Measurements from ENCODE around the gene PHTF2.

The PHTF2 gene

DNA sequence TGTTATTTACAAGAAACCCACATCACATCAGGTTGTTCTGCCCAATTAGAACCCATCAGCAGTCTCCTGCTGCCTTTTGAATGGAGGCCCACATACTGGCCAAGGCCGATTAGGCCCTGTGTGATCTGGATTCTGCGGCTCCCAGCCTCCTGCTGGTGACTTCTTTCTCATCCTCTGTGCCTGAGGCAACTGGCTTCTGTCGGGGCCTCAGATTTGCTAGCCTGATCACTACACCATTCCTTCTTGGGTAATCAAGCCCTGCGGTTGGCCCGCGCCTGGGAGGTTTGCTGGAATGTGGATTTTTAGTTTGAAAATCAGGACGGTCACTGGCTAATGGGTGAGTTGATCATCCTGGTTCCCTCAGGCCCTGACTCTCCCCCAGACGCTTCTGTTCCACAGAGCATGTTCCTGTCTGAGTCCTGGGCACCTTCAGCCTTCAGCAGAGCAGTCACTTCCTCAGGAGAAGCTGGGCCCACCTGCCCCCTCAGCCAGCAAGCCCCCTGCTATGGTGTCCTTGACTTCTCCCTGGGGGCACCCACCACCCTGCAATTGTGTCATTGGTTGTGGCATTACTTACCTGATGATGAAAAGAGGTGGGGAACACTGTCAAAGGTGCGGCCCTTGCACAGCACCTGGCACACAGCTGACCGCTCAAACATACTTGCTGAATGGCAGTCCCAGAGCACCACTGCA lies 207.6 kb downstream of the PHTF2 start:
- Histone ChIP-seq H3K27me3 (ENCODE audit: insufficient read depth, poor library complexity, severe bottlenecking) (no peaks in the 10 kb centered on the region), H3K4me3 (replicated peaks; ENCODE audit: insufficient read depth, low read length) (no peak overlapping the region), H3K27ac (replicated peaks) (no peak overlapping the region)
- DNase-seq (ENCODE audit: low read depth in 1 of 2, low spot score in 1 of 2): no peak
- TF ChIP-seq, protein P1, sequence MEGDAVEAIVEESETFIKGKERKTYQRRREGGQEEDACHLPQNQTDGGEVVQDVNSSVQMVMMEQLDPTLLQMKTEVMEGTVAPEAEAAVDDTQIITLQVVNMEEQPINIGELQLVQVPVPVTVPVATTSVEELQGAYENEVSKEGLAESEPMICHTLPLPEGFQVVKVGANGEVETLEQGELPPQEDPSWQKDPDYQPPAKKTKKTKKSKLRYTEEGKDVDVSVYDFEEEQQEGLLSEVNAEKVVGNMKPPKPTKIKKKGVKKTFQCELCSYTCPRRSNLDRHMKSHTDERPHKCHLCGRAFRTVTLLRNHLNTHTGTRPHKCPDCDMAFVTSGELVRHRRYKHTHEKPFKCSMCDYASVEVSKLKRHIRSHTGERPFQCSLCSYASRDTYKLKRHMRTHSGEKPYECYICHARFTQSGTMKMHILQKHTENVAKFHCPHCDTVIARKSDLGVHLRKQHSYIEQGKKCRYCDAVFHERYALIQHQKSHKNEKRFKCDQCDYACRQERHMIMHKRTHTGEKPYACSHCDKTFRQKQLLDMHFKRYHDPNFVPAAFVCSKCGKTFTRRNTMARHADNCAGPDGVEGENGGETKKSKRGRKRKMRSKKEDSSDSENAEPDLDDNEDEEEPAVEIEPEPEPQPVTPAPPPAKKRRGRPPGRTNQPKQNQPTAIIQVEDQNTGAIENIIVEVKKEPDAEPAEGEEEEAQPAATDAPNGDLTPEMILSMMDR (IDR thresholded peaks at IDR 0.05; ENCODE audit: insufficient read depth, low read length): no peak
- TF ChIP-seq POLR2AphosphoS5 (IDR thresholded peaks at IDR 0.05; ENCODE audit: low read depth): no peak
- TF ChIP-seq REST (IDR thresholded peaks at IDR 0.05; ENCODE audit: insufficient replicate concordance, low read depth): no peak
- no peak for TF ChIP-seq GABPA (IDR thresholded peaks at IDR 0.05; ENCODE audit: low read depth)
- no peak for TF ChIP-seq SPI1 (IDR thresholded peaks at IDR 0.05; ENCODE audit: borderline replicate concordance, low read depth)
